ENCODE data around the gene CSRP1.

- TF ChIP-seq NONO (IDR thresholded peaks at IDR 0.05) (no peak), NONO (CRISPR knock-in tag; conservative IDR thresholded peaks at IDR 0.05) (no peak), ZNF841 (CRISPR knock-in tag; IDR thresholded peaks at IDR 0.05; ENCODE audit: borderline replicate concordance) (no peak), ZBTB7A (CRISPR knock-in tag; IDR thresholded peaks at IDR 0.05) (no peak)
Observed at GRCh38 chr1:201503397-201504176, 3.3 kb downstream of the CSRP1 start.
